ENCODE measurements around the gene GIT2.
"Not testable (repeated sequence)": the region's sequence is repeated elsewhere in the genome, so short reads cannot be mapped to it uniquely, and the experiment has no call there.

GIT2 gene

GRCh38 chr12:110012137-110012536 lies 16.0 kb upstream of the GIT2 start:
- H3K27me3 ChIP-seq (ENCODE audit: control insufficient read depth, insufficient read depth, low read length) = no peaks in the 10 kb centered on the region
- no peak overlapping the region for H2AFZ ChIP-seq
- no peak overlapping the region for H3K4me2 ChIP-seq (ENCODE audit: low read length)
- peaks cover 3% of the 10 kb centered on the region for H3K79me2 ChIP-seq
- H3K4me3 ChIP-seq (ENCODE audit: low read depth, low read length) = no peak overlapping the region
- H3K9ac ChIP-seq = no peak overlapping the region
- TF ChIP-seq, protein P1, sequence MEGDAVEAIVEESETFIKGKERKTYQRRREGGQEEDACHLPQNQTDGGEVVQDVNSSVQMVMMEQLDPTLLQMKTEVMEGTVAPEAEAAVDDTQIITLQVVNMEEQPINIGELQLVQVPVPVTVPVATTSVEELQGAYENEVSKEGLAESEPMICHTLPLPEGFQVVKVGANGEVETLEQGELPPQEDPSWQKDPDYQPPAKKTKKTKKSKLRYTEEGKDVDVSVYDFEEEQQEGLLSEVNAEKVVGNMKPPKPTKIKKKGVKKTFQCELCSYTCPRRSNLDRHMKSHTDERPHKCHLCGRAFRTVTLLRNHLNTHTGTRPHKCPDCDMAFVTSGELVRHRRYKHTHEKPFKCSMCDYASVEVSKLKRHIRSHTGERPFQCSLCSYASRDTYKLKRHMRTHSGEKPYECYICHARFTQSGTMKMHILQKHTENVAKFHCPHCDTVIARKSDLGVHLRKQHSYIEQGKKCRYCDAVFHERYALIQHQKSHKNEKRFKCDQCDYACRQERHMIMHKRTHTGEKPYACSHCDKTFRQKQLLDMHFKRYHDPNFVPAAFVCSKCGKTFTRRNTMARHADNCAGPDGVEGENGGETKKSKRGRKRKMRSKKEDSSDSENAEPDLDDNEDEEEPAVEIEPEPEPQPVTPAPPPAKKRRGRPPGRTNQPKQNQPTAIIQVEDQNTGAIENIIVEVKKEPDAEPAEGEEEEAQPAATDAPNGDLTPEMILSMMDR (IDR thresholded peaks at IDR 0.05) = no peak
- H3K36me3 ChIP-seq (ENCODE audit: control insufficient read depth, insufficient read depth, low read length) = no peaks in the 10 kb centered on the region
- H3K27ac ChIP-seq = no peak overlapping the region
- H3K4me1 ChIP-seq = no peaks in the 10 kb centered on the region
- no peaks in the 10 kb centered on the region for H3K9me3 ChIP-seq (ENCODE audit: control insufficient read depth, low read length)

GRCh38 chr12:110010853-110011723 lies 14.9 kb upstream of the GIT2 start:
- H3K27me3 ChIP-seq (ENCODE audit: control insufficient read depth, insufficient read depth, low read length) = no peaks in the 10 kb centered on the region
- TF ChIP-seq, protein P1 (IDR thresholded peaks at IDR 0.05) = no peak
- no peak overlapping the region for H2AFZ ChIP-seq
- peaks cover 5% of the 10 kb centered on the region for H3K79me2 ChIP-seq
- H3K9ac ChIP-seq = no peak overlapping the region
- no peak overlapping the region for H3K4me3 ChIP-seq (ENCODE audit: low read depth, low read length)
- no peaks in the 10 kb centered on the region for H3K4me1 ChIP-seq
- no peaks in the 10 kb centered on the region for H3K36me3 ChIP-seq (ENCODE audit: control insufficient read depth, insufficient read depth, low read length)
- no peak overlapping the region for H3K4me2 ChIP-seq (ENCODE audit: low read length)
- H3K27ac ChIP-seq = no peak overlapping the region
- H3K9me3 ChIP-seq (ENCODE audit: control insufficient read depth, low read length) = no peaks in the 10 kb centered on the region

DNA sequence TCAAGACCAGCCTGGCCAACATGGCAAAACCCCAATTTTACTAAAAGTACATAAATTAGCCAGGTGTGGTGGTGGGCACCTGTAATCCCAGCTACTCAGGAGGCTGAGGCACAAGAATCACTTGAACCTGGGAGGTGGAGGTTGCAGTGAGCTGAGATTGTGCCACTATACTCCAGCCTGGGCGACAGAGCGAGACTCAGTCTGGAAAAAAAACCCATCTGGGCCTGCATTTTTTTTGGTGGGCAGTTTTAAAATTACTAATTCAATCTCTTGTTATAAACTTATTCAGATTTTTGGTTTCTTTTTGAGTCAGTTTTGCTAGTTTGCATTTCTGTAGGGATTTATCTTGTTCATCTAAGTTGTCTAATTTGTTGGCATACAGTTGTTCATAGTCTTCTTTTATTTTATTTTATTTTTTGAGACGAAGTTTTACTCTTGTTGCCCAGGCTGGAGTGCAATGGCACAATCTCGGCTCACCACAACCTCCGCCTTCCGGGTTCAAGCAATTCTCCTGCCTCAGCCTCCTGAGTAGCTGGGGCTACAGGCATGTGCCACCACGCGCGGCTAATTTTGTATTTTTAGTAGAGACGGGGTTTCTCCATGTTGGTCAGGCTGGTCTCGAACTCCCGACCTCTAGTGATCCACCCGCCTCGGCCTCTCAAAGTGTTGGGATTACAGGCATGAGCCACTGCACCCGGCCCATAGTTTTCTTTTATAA lies 12.7 kb upstream of the GIT2 start:
- not testable (repeated sequence) for H3K9ac ChIP-seq; H3K79me2 ChIP-seq; H3K27ac ChIP-seq; H3K4me1 ChIP-seq; H3K27me3 ChIP-seq (ENCODE audit: control insufficient read depth, insufficient read depth, low read length); H3K4me2 ChIP-seq (ENCODE audit: low read length); H3K36me3 ChIP-seq (ENCODE audit: control insufficient read depth, insufficient read depth, low read length); H3K9me3 ChIP-seq (ENCODE audit: control insufficient read depth, low read length); H3K4me3 ChIP-seq (ENCODE audit: low read depth, low read length); H2AFZ ChIP-seq

GRCh38 chr12:110007881-110008280 lies 11.7 kb upstream of the GIT2 start:
- H3K27ac ChIP-seq = no peak overlapping the region
- no peaks in the 10 kb centered on the region for H3K9me3 ChIP-seq (ENCODE audit: control insufficient read depth, low read length)
- no peak overlapping the region for H2AFZ ChIP-seq
- TF ChIP-seq, protein P1 (IDR thresholded peaks at IDR 0.05) = no peak
- no peak overlapping the region for H3K4me3 ChIP-seq (ENCODE audit: low read depth, low read length)
- H3K36me3 ChIP-seq (ENCODE audit: control insufficient read depth, insufficient read depth, low read length) = no peaks in the 10 kb centered on the region
- peaks cover 12% of the 10 kb centered on the region for H3K79me2 ChIP-seq
- no peaks in the 10 kb centered on the region for H3K4me1 ChIP-seq
- H3K4me2 ChIP-seq (ENCODE audit: low read length) = no peak overlapping the region
- H3K9ac ChIP-seq = no peak overlapping the region
- no peaks in the 10 kb centered on the region for H3K27me3 ChIP-seq (ENCODE audit: control insufficient read depth, insufficient read depth, low read length)

DNA sequence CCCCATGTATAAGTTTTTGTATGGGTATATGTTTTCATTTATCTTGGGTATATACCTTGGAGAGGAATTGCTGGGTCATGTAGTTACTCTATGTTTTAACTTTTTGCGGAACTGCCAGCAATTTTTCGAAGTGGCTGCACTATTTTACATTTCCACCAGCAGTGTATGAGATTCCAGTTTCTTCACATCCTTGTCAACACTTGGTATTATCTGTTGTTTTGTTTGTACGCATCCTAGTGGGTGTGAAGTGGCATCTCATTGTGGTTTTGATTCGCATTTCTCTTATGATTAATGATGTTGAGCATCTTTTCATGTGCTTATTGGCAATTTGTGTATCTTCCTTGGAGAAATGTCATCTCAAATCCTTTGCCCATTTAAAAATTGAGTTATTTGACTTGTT lies 9.9 kb upstream of the GIT2 start:
- TF ChIP-seq, protein P1 (IDR thresholded peaks at IDR 0.05) = no peak
- Histone ChIP-seq H3K4me2 (ENCODE audit: low read length) (no peak overlapping the region), H3K4me3 (ENCODE audit: low read depth, low read length) (no peak overlapping the region), H3K9ac (no peak overlapping the region), H2AFZ (no peak overlapping the region), H3K27ac (no peak overlapping the region), H3K27me3 (ENCODE audit: control insufficient read depth, insufficient read depth, low read length) (no peaks in the 10 kb centered on the region), H3K79me2 (peaks cover 12% of the 10 kb centered on the region), H3K36me3 (ENCODE audit: control insufficient read depth, insufficient read depth, low read length) (no peaks in the 10 kb centered on the region), H3K9me3 (ENCODE audit: control insufficient read depth, low read length) (no peaks in the 10 kb centered on the region), H3K4me1 (no peaks in the 10 kb centered on the region)
